Progenitor cell of endocrine pancreas (in vitro differentiated cells): Measurements from ENCODE around the gene KRT35. TPM values are rescaled to one million over a fixed set of nuclear protein-coding genes. Genes with fewer than 3 reads are reported as not detected.

Experiments
- DNase-seq: peaks from one replicate; pipeline ENCODE4 v3.0.0; 2021; ENCODE audit warnings: low spot score; ENCODE audit not compliant: unreplicated experiment
- H3K27ac Mint-ChIP-seq: 2 replicates; pipeline ENCODE4 v1.8.0; 2021; ENCODE audit warnings: mild to moderate bottlenecking, moderate library complexity, mixed read lengths
- H3K27me3 Mint-ChIP-seq: 2 replicates; pipeline ENCODE4 v1.8.0; 2021; ENCODE audit warnings: mixed read lengths
- H3K36me3 Mint-ChIP-seq: 2 replicates; pipeline ENCODE4 v1.8.0; 2022; ENCODE audit warnings: mixed read lengths; ENCODE audit not compliant: insufficient read depth
- H3K4me1 Mint-ChIP-seq: 2 replicates; pipeline ENCODE4 v1.8.0; 2021; ENCODE audit warnings: low read depth, mixed read lengths
- H3K4me3 Mint-ChIP-seq: 2 replicates; pipeline ENCODE4 v1.8.0; 2021; ENCODE audit warnings: low read depth, mild to moderate bottlenecking, moderate library complexity, mixed read lengths
- H3K9me3 Mint-ChIP-seq: 2 replicates; pipeline ENCODE4 v1.8.0; 2021; ENCODE audit warnings: low read depth, mixed read lengths
- CTCF ChIP-seq: fragments of 200-600 bp; sonication (generic); IDR thresholded peaks from one replicate; pipeline ENCODE4 v1.5.0; 2021; ENCODE audit warnings: antibody characterized with exemption, mild to moderate bottlenecking; ENCODE audit not compliant: unreplicated experiment
- total RNA-seq: library from RNA; stranded (reverse); gene quantifications from 2 replicates; pipeline ENCODE4 v1.2.1, GENCODE V29; 2021

KRT35 gene
- total RNA-seq, 1 donor from 2014 or later = not detected

GRCh38 chr17:41462705-41463104 lies 18.2 kb downstream of the KRT35 start:
- H3K36me3 Mint-ChIP-seq = no peaks in the 10 kb centered on the region
- H3K27ac Mint-ChIP-seq = no peak overlapping the region
- no peak for TF ChIP-seq CTCF
- H3K4me1 Mint-ChIP-seq = no peaks in the 10 kb centered on the region
- no peaks in the 10 kb centered on the region for H3K9me3 Mint-ChIP-seq
- H3K27me3 Mint-ChIP-seq = peaks cover 10% of the 10 kb centered on the region
- no peak overlapping the region for H3K4me3 Mint-ChIP-seq
- DNase-seq = no peak

GRCh38 chr17:41457676-41458075 lies 23.3 kb downstream of the KRT35 start:
- Mint-ChIP-seq H3K4me3 (no peak overlapping the region), H3K27me3 (peaks cover 15% of the 10 kb centered on the region), H3K9me3 (no peaks in the 10 kb centered on the region), H3K4me1 (no peaks in the 10 kb centered on the region), H3K36me3 (no peaks in the 10 kb centered on the region), H3K27ac (no peak overlapping the region)
- TF ChIP-seq CTCF = no peak
- no peak for DNase-seq

- DNase-seq = no peak
- Mint-ChIP-seq H3K4me1 (no peaks in the 10 kb centered on the region), H3K9me3 (peaks cover 6% of the 10 kb centered on the region), H3K36me3 (no peaks in the 10 kb centered on the region), H3K4me3 (no peak overlapping the region), H3K27me3 (peaks cover 15% of the 10 kb centered on the region), H3K27ac (no peak overlapping the region)
- no peak for TF ChIP-seq CTCF
Observed at GRCh38 chr17:41456204-41456603, 24.7 kb downstream of the KRT35 start.

- no peak overlapping the region for H3K4me3 Mint-ChIP-seq
- no peaks in the 10 kb centered on the region for H3K4me1 Mint-ChIP-seq
- no peak overlapping the region for H3K27ac Mint-ChIP-seq
- H3K9me3 Mint-ChIP-seq = peaks cover 10% of the 10 kb centered on the region
- TF ChIP-seq CTCF = no peak
- H3K36me3 Mint-ChIP-seq = no peaks in the 10 kb centered on the region
- H3K27me3 Mint-ChIP-seq = peaks cover 12% of the 10 kb centered on the region
- no peak for DNase-seq
Observed at GRCh38 chr17:41455236-41455635, 25.7 kb downstream of the KRT35 start.

GRCh38 chr17:41453066-41453465 lies 27.9 kb downstream of the KRT35 start:
- no peak for TF ChIP-seq CTCF
- no peak for DNase-seq
- Mint-ChIP-seq H3K36me3 (no peaks in the 10 kb centered on the region), H3K27me3 (peaks cover 6% of the 10 kb centered on the region), H3K9me3 (peaks cover 10% of the 10 kb centered on the region), H3K4me3 (no peak overlapping the region), H3K4me1 (no peaks in the 10 kb centered on the region), H3K27ac (no peak overlapping the region)

- no peak for TF ChIP-seq CTCF
- Mint-ChIP-seq H3K4me3 (no peak overlapping the region), H3K4me1 (no peaks in the 10 kb centered on the region), H3K36me3 (no peaks in the 10 kb centered on the region), H3K27ac (no peak overlapping the region), H3K27me3 (peaks cover 5% of the 10 kb centered on the region), H3K9me3 (peaks cover 10% of the 10 kb centered on the region)
- DNase-seq = no peak
Observed at GRCh38 chr17:41452281-41452680, 28.7 kb downstream of the KRT35 start.
